VCaP (cell line): ENCODE results near the gene ADTRP.

Experiments used
- H3K27ac ChIP-seq: fragments of 450-650 bp; 2 replicates; pipeline ENCODE4 v1.5.1; 2017
- TF ChIP-seq, protein P1 (sequence below): fragments of 450-650 bp; conservative IDR thresholded peaks from 2 replicates; pipeline ENCODE4 v1.5.1; 2017; ENCODE audit warnings: mild to moderate bottlenecking, moderate library complexity

Gene ADTRP, protein sequence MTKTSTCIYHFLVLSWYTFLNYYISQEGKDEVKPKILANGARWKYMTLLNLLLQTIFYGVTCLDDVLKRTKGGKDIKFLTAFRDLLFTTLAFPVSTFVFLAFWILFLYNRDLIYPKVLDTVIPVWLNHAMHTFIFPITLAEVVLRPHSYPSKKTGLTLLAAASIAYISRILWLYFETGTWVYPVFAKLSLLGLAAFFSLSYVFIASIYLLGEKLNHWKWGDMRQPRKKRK

DNA sequence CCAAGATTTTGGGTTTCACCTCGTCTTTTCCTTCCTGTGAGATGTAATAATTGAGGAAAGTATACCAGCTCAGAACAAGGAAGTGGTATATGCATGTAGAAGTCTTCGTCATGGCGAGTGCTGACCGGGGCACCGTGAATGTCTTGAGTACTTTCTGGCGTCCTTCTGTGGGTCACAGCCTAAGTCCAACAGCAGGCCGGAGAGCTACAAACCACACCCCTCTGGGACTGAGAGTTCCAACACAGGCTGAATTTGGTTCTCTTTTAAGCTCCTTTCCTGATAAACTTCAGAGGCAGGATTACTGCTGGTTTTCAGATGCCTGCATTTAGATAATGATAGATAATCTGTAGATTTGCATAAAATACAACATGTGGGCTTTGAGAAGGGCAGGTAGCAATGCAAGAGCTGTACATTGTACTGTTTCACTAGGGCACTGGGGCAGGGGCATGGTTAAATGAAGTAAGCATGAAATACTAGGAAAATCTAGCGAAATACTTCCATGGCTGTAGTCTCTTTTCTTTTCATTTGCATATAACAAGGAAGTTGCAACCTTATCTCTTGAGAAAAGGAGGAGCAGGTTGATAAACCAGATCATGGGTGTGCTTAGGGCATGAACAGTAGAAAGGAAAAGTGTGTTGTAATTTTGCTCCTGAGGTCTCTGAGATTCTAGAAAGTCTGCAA lies at the start of gene ADTRP:
Gene ADTRP (minus strand): TSS at position 156 of the 681 bp plus-strand sequence. CDS start 44 bp downstream, at position 112.
- TF ChIP-seq, protein P1, sequence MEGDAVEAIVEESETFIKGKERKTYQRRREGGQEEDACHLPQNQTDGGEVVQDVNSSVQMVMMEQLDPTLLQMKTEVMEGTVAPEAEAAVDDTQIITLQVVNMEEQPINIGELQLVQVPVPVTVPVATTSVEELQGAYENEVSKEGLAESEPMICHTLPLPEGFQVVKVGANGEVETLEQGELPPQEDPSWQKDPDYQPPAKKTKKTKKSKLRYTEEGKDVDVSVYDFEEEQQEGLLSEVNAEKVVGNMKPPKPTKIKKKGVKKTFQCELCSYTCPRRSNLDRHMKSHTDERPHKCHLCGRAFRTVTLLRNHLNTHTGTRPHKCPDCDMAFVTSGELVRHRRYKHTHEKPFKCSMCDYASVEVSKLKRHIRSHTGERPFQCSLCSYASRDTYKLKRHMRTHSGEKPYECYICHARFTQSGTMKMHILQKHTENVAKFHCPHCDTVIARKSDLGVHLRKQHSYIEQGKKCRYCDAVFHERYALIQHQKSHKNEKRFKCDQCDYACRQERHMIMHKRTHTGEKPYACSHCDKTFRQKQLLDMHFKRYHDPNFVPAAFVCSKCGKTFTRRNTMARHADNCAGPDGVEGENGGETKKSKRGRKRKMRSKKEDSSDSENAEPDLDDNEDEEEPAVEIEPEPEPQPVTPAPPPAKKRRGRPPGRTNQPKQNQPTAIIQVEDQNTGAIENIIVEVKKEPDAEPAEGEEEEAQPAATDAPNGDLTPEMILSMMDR: no peak
- H3K27ac ChIP-seq: no peak within 1 kb of the TSS

DNA sequence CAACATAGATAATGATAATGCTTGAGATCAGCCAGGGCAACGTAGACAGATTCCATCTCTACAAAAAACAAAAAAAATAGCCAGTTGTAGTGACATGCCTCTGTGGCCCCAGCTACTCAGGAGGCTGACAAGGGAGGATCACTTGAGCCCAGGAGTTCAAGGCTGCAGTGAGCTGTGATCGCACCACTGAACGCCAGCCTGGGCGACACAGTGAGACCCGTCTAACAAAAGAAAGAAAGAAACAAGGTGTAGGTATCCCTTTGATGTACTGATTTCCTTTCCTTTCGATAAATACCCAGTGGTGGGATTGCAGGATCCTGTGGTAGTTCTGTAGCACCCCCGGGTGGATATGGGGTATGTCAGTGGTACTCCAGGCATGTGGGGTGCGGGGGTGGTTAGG lies 48.2 kb upstream of the ADTRP start:
- H3K27ac ChIP-seq: no peak overlapping the region
- TF ChIP-seq, protein P1: no peak

DNA sequence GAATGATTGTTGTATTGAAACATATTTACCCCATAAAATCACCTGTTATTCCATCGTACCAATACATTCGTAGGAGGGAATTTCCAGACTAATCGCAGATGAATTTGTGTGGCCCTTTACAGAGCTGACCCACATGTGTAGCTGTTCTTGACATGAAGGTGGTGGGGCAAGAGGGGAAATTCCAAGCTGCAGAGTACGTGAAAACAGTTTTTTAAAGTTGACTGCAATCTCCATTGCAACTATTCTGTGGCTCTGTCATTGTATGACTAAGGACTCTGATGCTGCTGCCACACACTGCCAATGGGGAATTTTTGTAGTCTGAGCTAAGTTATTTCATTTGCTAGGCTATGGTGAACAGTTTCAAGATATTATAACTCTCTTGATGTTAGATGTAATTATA lies 46.4 kb upstream of the ADTRP start:
- H3K27ac ChIP-seq: no peak overlapping the region

DNA sequence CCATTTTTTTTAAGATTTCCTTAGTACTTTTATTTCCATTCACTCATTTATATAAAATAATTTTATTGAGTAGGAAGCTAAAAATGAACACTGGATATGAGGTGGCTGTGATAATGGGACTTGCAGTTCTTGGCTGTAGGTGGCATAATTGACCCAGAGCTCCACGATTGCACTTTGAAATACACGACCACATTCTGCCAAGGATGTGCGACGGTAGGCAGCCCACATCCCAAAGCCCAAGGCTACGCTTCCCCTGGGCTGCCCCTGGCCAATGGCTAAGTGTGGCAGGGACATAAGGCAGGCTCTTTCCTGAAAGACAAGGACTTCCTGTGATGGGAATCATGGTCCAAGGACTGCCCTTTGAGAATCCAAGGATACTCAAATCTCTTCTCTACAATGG lies 43.7 kb upstream of the ADTRP start:
- H3K27ac ChIP-seq: no peak overlapping the region
- TF ChIP-seq, protein P1: no peak

More for the DNA sequence above, 46.4 kb upstream of the ADTRP start:
- TF ChIP-seq, protein P1: no peak

DNA sequence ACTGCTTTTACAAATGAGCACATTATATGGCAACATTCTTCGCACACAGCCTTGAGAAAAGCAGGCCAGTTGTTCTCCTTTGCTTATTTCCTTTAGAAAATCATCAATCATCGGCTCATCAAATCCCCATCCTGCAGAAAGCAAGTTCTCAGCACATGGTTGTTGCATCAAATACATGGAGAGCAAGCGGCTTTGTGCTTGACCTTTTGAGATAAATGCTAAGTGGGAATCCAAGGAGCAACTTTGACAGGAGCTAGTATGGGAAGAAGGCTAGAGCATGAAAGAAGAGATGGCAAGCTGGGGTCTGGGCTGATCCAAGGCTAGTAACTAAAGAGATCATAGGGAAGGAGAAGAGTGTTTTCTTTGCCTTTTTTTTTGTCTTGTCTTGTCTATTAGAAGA lies 43.2 kb upstream of the ADTRP start:
- TF ChIP-seq, protein P1: no peak
- no peak overlapping the region for H3K27ac ChIP-seq

DNA sequence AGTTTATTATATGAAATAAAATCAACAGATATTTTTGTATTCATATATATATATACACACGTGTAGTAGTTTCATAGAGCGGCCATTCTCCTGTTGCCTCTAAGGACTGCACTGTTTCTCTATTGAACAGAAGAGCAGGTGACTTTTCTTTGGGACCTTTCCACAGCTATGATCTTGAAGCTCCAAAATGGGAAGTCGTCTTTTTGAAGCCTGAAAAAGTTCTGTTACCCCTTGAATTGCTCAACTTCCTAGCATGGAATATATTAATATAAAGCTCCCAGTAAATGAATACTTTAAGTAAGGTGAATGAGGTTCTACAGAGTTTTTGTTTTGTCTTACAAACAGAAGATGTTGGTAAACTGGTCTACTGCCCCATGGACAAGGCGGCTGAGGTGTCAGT lies 42.2 kb upstream of the ADTRP start:
- TF ChIP-seq, protein P1: no peak
- H3K27ac ChIP-seq: no peak overlapping the region

DNA sequence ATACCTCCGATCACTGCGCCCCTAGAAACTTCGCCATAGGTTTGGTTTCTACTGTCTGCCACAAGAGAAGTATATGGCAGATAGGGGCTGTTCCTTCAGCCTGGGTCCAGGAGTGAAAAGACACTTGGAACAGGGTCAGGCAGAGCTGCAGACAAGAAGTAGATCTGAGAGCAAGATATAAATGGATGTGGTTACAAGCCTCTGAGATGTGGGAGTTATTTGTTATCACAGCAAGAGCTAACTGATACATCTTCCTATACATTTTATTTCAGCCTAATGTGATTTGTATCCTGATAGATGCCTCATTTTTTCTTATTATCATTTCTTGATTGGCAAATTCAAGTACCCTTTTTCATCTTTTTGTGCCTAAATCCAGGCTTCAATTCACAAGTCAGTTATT lies 40.9 kb upstream of the ADTRP start:
- H3K27ac ChIP-seq: no peak overlapping the region
- TF ChIP-seq, protein P1: no peak
